ENCODE data around the gene TMEM131L. TPM values are rescaled to one million over a fixed set of nuclear protein-coding genes. Genes with fewer than 3 reads are reported as not detected.
A peak's percentile ranks its signal among the peaks of the same experiment; 100 is the strongest.

TMEM131L gene
- polyA plus RNA-seq, 3 donors = 11.2 to 58.3 (median 26.0) TPM

DNA sequence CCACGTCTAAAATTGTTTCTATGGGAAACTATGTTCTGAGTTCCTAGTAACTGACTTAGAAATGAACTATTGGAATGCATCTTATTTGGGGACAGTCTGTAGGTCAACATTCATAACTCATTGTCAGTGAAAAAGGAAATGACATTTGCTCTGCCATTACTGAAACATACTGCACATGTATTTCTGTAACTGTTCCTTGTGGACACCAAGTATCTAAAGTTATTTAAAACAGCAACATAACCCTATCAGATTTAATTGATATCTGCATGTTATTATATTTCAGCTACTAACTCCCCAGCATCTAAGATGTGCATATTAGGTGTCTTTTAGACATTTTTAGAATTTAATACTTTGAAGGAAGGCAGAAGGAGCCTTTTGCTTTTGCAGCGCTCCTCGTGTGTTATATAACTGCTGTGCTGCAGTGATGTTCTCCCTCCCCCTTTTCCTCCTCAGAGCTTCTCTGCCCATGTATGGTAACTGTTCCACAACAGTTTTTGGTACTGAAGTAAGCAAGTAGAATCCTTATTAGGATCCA is 37.2 kb upstream of the TMEM131L start:
- Histone ChIP-seq H3K4me2 (replicated peaks; ENCODE audit: extremely low read depth, low read length, poor library complexity, severe bottlenecking) (no peak overlapping the region), H3K27me3 (ENCODE audit: control insufficient read depth in 2 of 2, insufficient read depth in 2 of 2, low read length in 2 of 2) (no peaks in the 10 kb centered on the region), H2AFZ (ENCODE audit: insufficient read depth, low read depth, low read length, poor library complexity, severe bottlenecking) (no peak overlapping the region), H3K9me3 (replicated peaks in 1 of 2; ENCODE audit: control insufficient read depth in 1 of 2, insufficient read depth in 1 of 2, low read length in 2 of 2) (no peaks in the 10 kb centered on the region), H4K20me1 (ENCODE audit: insufficient read depth, low read length) (no peaks in the 10 kb centered on the region), H3K9ac (ENCODE audit: insufficient read depth, low read length, poor library complexity, severe bottlenecking) (no peak overlapping the region), H3K4me3 (replicated peaks in 1 of 3; ENCODE audit: low read depth in 2 of 3, low read length in 3 of 3) (no peak overlapping the region), H3K4me1 (ENCODE audit: control insufficient read depth in 1 of 2, insufficient read depth in 2 of 2, low read length in 2 of 2) (peaks cover 14 to 17% of the 10 kb centered on the region in 2 donors), H3K79me2 (ENCODE audit: insufficient read depth, low read length) (no peaks in the 10 kb centered on the region), H3K36me3 (replicated peaks in 1 of 2; ENCODE audit: control insufficient read depth in 1 of 2, insufficient read depth in 2 of 2, low read length in 2 of 2) (no peaks in the 10 kb centered on the region), H3K27ac (ENCODE audit: low read depth in 1 of 2, low read length in 2 of 2) (no peak overlapping the region)
- no CpG with 5 or more reads among the region's 3 CpGs for WGBS (ENCODE audit: insufficient coverage)
- intact Hi-C loops (cut with micrococcal nuclease) = no loop called here
- Mint-ChIP-seq H3K36me3 (no peaks in the 10 kb centered on the region), H3K27me3 (ENCODE audit: low read depth in 3 of 3) (peaks cover 0 to 4% (median 0%) of the 10 kb centered on the region in 3 donors), H3K4me1 (peaks cover 12% of the 10 kb centered on the region), H3K27ac (no peak overlapping the region), H3K4me3 (no peak overlapping the region), H3K9me3 (no peaks in the 10 kb centered on the region)
- DNase-seq = no peak
- TF ChIP-seq, protein P1, sequence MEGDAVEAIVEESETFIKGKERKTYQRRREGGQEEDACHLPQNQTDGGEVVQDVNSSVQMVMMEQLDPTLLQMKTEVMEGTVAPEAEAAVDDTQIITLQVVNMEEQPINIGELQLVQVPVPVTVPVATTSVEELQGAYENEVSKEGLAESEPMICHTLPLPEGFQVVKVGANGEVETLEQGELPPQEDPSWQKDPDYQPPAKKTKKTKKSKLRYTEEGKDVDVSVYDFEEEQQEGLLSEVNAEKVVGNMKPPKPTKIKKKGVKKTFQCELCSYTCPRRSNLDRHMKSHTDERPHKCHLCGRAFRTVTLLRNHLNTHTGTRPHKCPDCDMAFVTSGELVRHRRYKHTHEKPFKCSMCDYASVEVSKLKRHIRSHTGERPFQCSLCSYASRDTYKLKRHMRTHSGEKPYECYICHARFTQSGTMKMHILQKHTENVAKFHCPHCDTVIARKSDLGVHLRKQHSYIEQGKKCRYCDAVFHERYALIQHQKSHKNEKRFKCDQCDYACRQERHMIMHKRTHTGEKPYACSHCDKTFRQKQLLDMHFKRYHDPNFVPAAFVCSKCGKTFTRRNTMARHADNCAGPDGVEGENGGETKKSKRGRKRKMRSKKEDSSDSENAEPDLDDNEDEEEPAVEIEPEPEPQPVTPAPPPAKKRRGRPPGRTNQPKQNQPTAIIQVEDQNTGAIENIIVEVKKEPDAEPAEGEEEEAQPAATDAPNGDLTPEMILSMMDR (IDR thresholded peaks at IDR 0.05) = no peak

DNA sequence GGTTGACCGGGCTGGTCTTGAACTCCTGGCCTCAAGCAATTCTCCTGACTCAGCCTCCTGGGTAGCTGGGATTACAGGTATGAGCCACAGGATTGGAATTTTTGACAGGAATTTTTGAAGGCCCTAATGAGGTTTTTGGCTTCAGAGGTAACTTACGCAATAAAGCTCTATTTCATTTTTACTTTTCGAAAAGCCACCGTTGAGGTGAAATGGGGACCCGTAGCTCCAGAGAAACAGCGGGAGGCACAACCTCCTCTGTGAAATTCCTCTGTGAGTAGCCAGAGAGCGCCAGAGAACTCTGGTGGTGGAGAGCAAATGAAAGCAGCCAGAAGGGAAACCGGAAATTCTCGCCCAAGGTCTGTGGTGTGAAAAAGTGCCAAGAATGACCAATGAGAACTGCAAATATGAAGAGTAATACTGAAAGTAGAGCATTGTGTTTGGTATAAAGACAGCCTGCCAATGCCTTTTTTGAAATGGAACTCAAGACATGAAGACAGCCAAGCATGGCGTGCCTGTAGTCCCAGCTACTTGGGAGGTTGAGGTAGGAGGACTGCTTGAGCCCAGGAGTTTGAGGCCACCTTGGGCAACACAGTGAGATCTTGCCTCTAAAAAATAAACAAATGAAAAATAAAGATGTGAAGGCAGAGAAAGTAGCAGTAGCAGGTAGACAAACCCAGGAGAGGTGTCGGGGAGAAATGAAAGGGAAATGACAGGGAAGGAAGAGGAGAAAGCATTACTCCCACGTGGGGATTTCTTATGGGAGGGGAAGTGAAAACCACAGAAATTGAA is 33.0 kb upstream of the TMEM131L start:
- H3K9me3 ChIP-seq (replicated peaks in 1 of 2; ENCODE audit: control insufficient read depth in 1 of 2, insufficient read depth in 1 of 2, low read length in 2 of 2) = no peaks in the 10 kb centered on the region
- WGBS (ENCODE audit: insufficient coverage) = 4% methylated on average over 7 of the region's 12 CpGs
- peaks cover 19% of the 10 kb centered on the region for H3K4me1 Mint-ChIP-seq
- peak overlapping the region; percentile 90 to 95 for H3K4me3 Mint-ChIP-seq
- H4K20me1 ChIP-seq (ENCODE audit: insufficient read depth, low read length) = no peaks in the 10 kb centered on the region
- DNase-seq = peak; percentile 75 to 88 (median 81)
- peaks cover 0 to 5% (median 2%) of the 10 kb centered on the region in 3 donors for H3K27me3 Mint-ChIP-seq (ENCODE audit: low read depth in 3 of 3)
- H3K4me1 ChIP-seq (ENCODE audit: control insufficient read depth in 1 of 2, insufficient read depth in 2 of 2, low read length in 2 of 2) = peaks cover 18 to 24% of the 10 kb centered on the region in 2 donors
- peak overlapping the region; percentile 91 to 100 (median 97) for H3K27ac Mint-ChIP-seq
- no peaks in the 10 kb centered on the region for H3K27me3 ChIP-seq (ENCODE audit: control insufficient read depth in 2 of 2, insufficient read depth in 2 of 2, low read length in 2 of 2)
- no peaks in the 10 kb centered on the region for H3K79me2 ChIP-seq (ENCODE audit: insufficient read depth, low read length)
- peak overlapping the region; percentile 80 to 85 for H3K27ac ChIP-seq (ENCODE audit: low read depth in 1 of 2, low read length in 2 of 2)
- peak overlapping the region; percentile 48 for H2AFZ ChIP-seq (ENCODE audit: insufficient read depth, low read depth, low read length, poor library complexity, severe bottlenecking)
- H3K4me2 ChIP-seq (replicated peaks; ENCODE audit: extremely low read depth, low read length, poor library complexity, severe bottlenecking) = peak overlapping the region; percentile 80
- intact Hi-C loops (cut with micrococcal nuclease) = loop anchor here (5.0 to 10.0 kb wide), 4 partner anchors 34 to 144 kb away; partner anchors contain the start of gene TMEM131L (in 1 of the 2)
- peak overlapping the region; percentile 51 for H3K9ac ChIP-seq (ENCODE audit: insufficient read depth, low read length, poor library complexity, severe bottlenecking)
- no peaks in the 10 kb centered on the region for H3K9me3 Mint-ChIP-seq
- TF ChIP-seq, protein P1 (IDR thresholded peaks at IDR 0.05) = peak; percentile 72
- no peaks in the 10 kb centered on the region for H3K36me3 ChIP-seq (replicated peaks in 1 of 2; ENCODE audit: control insufficient read depth in 1 of 2, insufficient read depth in 2 of 2, low read length in 2 of 2)
- no peaks in the 10 kb centered on the region for H3K36me3 Mint-ChIP-seq
- H3K4me3 ChIP-seq (replicated peaks in 1 of 3; ENCODE audit: low read depth in 2 of 3, low read length in 3 of 3) = peak overlapping the region; percentile 54 to 96 (median 82)

Data from CD14-positive monocyte (primary cell).